Measurements from ENCODE around the gene SUN1. TPM values are rescaled to one million over a fixed set of nuclear protein-coding genes. Genes with fewer than 3 reads are reported as not detected.
A peak's percentile ranks its signal among the peaks of the same experiment; 100 is the strongest.

SUN1 gene
- total RNA-seq, 1 experiment from 2014 or later: 181 TPM

DNA sequence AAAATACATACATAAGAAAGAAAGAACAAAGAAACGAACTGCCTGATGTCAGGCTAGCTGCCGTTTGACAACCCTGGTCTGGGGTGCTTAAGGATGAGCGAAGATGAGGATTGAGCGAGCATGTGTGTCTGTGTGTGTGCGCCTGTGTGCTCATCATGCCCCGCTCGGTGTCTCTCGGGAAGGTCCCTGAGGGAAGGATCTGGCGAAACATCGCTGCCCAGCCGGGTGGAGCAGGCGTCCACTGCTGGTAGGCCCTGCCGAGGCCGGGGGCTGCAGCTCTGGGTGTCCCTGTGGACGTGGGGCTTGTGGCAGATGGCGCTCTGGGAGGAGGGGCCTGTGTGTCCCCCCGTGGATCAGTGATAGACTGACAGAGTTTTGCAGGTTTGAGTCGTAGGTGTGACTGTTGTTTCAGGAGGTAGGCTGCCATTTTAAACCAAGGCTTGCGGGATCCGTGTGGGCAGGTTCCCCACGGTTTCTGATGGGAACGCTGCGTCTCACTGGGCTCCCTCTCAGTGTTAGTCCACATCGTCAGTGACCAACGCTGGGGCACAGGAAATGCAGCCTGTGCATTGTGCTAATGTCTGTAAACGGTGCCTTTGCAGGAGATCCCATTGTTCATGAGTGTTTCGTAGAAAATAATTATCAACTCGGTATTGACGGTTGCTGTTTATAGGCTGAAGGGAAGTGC, 5.9 kb upstream of the SUN1 start:
- no peak overlapping the region for H3K4me2 ChIP-seq (ENCODE audit: low read length)
- no peaks in the 10 kb centered on the region for H3K9me3 ChIP-seq (ENCODE audit: control insufficient read depth in 1 of 2, insufficient read depth in 1 of 2, low read depth in 1 of 2, low read length in 2 of 2)
- ATAC-seq: no peak
- H4K20me1 ChIP-seq (ENCODE audit: insufficient read depth): peaks cover 3% of the 10 kb centered on the region; the same call in 1 of the 2 replicates
- no peaks in the 10 kb centered on the region for H3K27me3 ChIP-seq (ENCODE audit: insufficient read depth, low read length)
- H3K9ac ChIP-seq (ENCODE audit: low read length): no peak overlapping the region
- no peak overlapping the region for H2AFZ ChIP-seq (ENCODE audit: low read depth, low read length, poor library complexity, severe bottlenecking)
- H3K9me2 ChIP-seq (ENCODE audit: insufficient read depth): no peaks in the 10 kb centered on the region
- CTCF ChIA-PET: no interaction called here
- intact Hi-C loops (cut with micrococcal nuclease): no loop called here
- H3K79me2 ChIP-seq (ENCODE audit: insufficient read depth, low read length): peaks cover 97% of the 10 kb centered on the region
- no peak overlapping the region for H3K27ac ChIP-seq (ENCODE audit: low read depth, low read length)
- DNase-seq (ENCODE audit: low read depth, low spot score): no peak
- no peak overlapping the region for H3K4me3 ChIP-seq (replicated peaks in 1 of 2; ENCODE audit: low read depth in 1 of 2, low read length in 2 of 2)
- TF ChIP-seq ZNF274 (IDR thresholded peaks at IDR 0.05; ENCODE audit: low read depth, low read length) (no peak), CEBPB (IDR thresholded peaks at IDR 0.05; ENCODE audit: low read depth) (no peak), ELF1 (IDR thresholded peaks at IDR 0.05; ENCODE audit: borderline replicate concordance, low read depth) (no peak), SRF (IDR thresholded peaks at IDR 0.05; ENCODE audit: low read depth) (no peak)
- TF ChIP-seq, protein P1, sequence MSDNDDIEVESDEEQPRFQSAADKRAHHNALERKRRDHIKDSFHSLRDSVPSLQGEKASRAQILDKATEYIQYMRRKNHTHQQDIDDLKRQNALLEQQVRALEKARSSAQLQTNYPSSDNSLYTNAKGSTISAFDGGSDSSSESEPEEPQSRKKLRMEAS (IDR thresholded peaks at IDR 0.05): no peak
- RAD21 ChIA-PET (ENCODE audit: low non-redundant PET in 1 of 2, low total read pairs in 2 of 2, uncharacterized antibody in 2 of 2, unreplicated experiment in 2 of 2): no interaction called here
- peaks cover 2 to 17% of the 10 kb centered on the region in 2 experiments; a peak in 2 of 4 replicates for H3K36me3 ChIP-seq (ENCODE audit: control insufficient read depth in 1 of 2, insufficient read depth in 2 of 2, low read length in 2 of 2)
- POLR2A ChIA-PET: no interaction called here
- peaks cover 25 to 36% of the 10 kb centered on the region in 2 experiments for H3K4me1 ChIP-seq (ENCODE audit: control insufficient read depth in 1 of 2, insufficient read depth in 2 of 2, low read length in 2 of 2)
- no TSS peak for BruUV-seq (replicated peaks)

DNA sequence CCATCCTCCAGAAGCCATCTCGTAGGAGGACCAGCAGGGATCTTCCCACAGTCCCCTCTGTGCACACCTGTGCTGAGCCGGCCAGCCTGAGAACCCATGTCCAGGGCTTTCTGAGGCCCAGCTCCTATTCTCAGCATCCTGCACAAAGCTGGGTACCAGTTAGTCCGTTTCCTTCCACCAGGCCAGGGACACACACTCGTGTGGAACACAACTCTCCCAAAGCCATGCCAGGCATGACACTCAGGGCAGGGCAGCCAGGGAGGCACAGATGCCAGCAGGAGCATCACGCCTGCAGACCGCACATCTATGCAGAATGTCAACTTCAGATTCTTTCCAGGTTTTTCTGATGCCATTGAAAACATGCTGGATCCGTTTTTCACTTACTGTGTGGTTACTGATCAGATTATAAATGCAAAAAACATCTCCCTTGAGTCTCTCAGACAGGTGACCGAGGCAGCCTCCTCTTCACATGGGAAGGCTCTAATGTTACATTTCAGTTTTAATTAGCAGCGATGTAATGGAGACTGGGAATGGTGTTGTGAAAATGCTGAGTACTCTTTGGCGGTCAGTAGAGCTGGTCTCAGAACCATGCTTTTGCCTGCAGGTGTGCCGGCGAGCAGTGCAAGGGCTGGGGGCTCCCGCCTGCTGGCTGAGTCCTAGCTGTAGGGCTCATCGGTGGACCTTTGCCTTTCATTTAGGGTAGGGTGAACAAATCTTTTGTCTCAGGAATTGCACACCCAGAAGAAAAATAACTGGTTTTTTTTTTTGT, 3.3 kb upstream of the SUN1 start:
- Histone ChIP-seq H3K27me3 (ENCODE audit: insufficient read depth, low read length) (no peaks in the 10 kb centered on the region), H3K79me2 (ENCODE audit: insufficient read depth, low read length) (peaks cover 93% of the 10 kb centered on the region), H3K36me3 (ENCODE audit: control insufficient read depth in 1 of 2, insufficient read depth in 2 of 2, low read length in 2 of 2) (peaks cover 0 to 11% of the 10 kb centered on the region in 2 experiments; a peak in 2 of 4 replicates), H3K4me2 (ENCODE audit: low read length) (peak overlapping the region; percentile 13), H3K27ac (ENCODE audit: low read depth, low read length) (peak overlapping the region; percentile 98), H3K9ac (ENCODE audit: low read length) (0 out of 2 replicates have a peak overlapping the region, but pooled peaks have one; percentile 19), H3K9me2 (ENCODE audit: insufficient read depth) (no peaks in the 10 kb centered on the region), H3K9me3 (ENCODE audit: control insufficient read depth in 1 of 2, insufficient read depth in 1 of 2, low read depth in 1 of 2, low read length in 2 of 2) (no peaks in the 10 kb centered on the region), H4K20me1 (ENCODE audit: insufficient read depth) (no peaks in the 10 kb centered on the region), H3K4me3 (replicated peaks in 1 of 2; ENCODE audit: low read depth in 1 of 2, low read length in 2 of 2) (no peak overlapping the region), H3K4me1 (ENCODE audit: control insufficient read depth in 1 of 2, insufficient read depth in 2 of 2, low read length in 2 of 2) (peaks cover 45 to 57% of the 10 kb centered on the region in 2 experiments), H2AFZ (ENCODE audit: low read depth, low read length, poor library complexity, severe bottlenecking) (no peak overlapping the region)
- TF ChIP-seq EGR1 (IDR thresholded peaks at IDR 0.05; ENCODE audit: low read depth) (no peak), ZFX (IDR thresholded peaks at IDR 0.05) (no peak), EZH2phosphoT487 (IDR thresholded peaks at IDR 0.05; ENCODE audit: borderline replicate concordance) (no peak), EZH2 (IDR thresholded peaks at IDR 0.05) (no peak), SP1 (IDR thresholded peaks at IDR 0.05; ENCODE audit: low read depth) (no peak), POLR2AphosphoS5 (IDR thresholded peaks at IDR 0.05; ENCODE audit: low read depth, low read length) (no peak), CEBPB (IDR thresholded peaks at IDR 0.05; ENCODE audit: low read depth) (no peak), YY1 (IDR thresholded peaks at IDR 0.05; ENCODE audit: extremely low read depth, insufficient replicate concordance, low read depth, low read length) (no peak)
- TF ChIP-seq, protein P2, sequence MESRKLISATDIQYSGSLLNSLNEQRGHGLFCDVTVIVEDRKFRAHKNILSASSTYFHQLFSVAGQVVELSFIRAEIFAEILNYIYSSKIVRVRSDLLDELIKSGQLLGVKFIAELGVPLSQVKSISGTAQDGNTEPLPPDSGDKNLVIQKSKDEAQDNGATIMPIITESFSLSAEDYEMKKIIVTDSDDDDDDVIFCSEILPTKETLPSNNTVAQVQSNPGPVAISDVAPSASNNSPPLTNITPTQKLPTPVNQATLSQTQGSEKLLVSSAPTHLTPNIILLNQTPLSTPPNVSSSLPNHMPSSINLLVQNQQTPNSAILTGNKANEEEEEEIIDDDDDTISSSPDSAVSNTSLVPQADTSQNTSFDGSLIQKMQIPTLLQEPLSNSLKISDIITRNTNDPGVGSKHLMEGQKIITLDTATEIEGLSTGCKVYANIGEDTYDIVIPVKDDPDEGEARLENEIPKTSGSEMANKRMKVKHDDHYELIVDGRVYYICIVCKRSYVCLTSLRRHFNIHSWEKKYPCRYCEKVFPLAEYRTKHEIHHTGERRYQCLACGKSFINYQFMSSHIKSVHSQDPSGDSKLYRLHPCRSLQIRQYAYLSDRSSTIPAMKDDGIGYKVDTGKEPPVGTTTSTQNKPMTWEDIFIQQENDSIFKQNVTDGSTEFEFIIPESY (IDR thresholded peaks at IDR 0.05; ENCODE audit: extremely low read depth, insufficient replicate concordance, low read length): no peak
- ATAC-seq: no peak
- ChIA-PET CTCF (no interaction called here), RAD21 (ENCODE audit: low non-redundant PET in 1 of 2, low total read pairs in 2 of 2, uncharacterized antibody in 2 of 2, unreplicated experiment in 2 of 2) (no interaction called here), POLR2A (no interaction called here)
- no TSS peak for BruUV-seq (replicated peaks)
- intact Hi-C loops (cut with micrococcal nuclease): no loop called here
- DNase-seq (ENCODE audit: low read depth, low spot score): no peak
